H1 (cell line): ENCODE results near the gene MYL5. TPM values are rescaled to one million over a fixed set of nuclear protein-coding genes. Genes with fewer than 3 reads are reported as not detected.

ENCODE experiments used
- BACH1 ChIP-seq: IDR thresholded peaks from 2 replicates; pipeline ENCODE4 v1.6.1; 2012; ENCODE audit warnings: low read length, improper control_type of control experiment
- CBX5 ChIP-seq: fragments of 300-800, 300-1000 bp; sonication (generic); IDR thresholded peaks from 2 replicates; pipeline ENCODE4 v1.7.1; 2016; ENCODE audit warnings: antibody characterized with exemption, low read length, low read depth
- CEBPB ChIP-seq: IDR thresholded peaks from 2 replicates; pipeline ENCODE4 v1.6.1; 2012; ENCODE audit warnings: low read depth, low read length
- GTF2F1 ChIP-seq: IDR thresholded peaks from 2 replicates; pipeline ENCODE4 v1.6.1; 2012; ENCODE audit warnings: low read depth, low read length, improper control_type of control experiment, borderline replicate concordance
- RNF2 ChIP-seq: fragments of 200-900, 300-1000 bp; sonication (generic); IDR thresholded peaks from 2 replicates; pipeline ENCODE4 v1.7.1; 2016; ENCODE audit warnings: borderline replicate concordance, low read depth, mild to moderate bottlenecking, antibody characterized with exemption, low read length; ENCODE audit not compliant: poor library complexity, severe bottlenecking; ENCODE audit errors: missing control alignments
- TEAD4 ChIP-seq: IDR thresholded peaks from 2 replicates; pipeline ENCODE4 v1.6.1; 2012; ENCODE audit warnings: low read depth, low read length, inconsistent platforms, mixed read lengths
- ZNF274 ChIP-seq: IDR thresholded peaks from 2 replicates; pipeline ENCODE4 v1.7.0; 2012; ENCODE audit warnings: low read length, borderline replicate concordance; ENCODE audit errors: extremely low read depth
- polyA plus RNA-seq, 7 experiments: library from polyadenylated mRNA; depleted of rRNA in 3 of 7; stranded (reverse) in 5 of 7; unstranded in 2 of 7; fragments of >200 nt in 5 of 7; fragments of 200-250 nt in 2 of 7; gene quantifications; 1 replicate in 5 of 7; 2 replicates in 1 of 7; 4 replicates in 1 of 7; pipeline versions ENCODE4 v1.2.1 to v1.2.3, GENCODE V29; 2011 to 2013; ENCODE audit warnings: missing spikeins in 2 of 7, mixed read lengths in 2 of 7
- total RNA-seq: library from RNA; stranded (reverse); fragmentation: NEBNext Ultra II Directional; extraction: Animal tissue kit (Norgen Biotek cat#: 25700); gene quantifications from 2 replicates; pipeline ENCODE4 v1.2.1, GENCODE V29; 2021
- TF ChIP-seq, protein P1 (sequence below): IDR thresholded peaks from 2 replicates; pipeline ENCODE4 v1.6.1; 2012; ENCODE audit warnings: low read length, inconsistent platforms

MYL5 gene
- total and polyA plus RNA-seq, 2 of the 8 experiments (the other 6 are each of a cell fraction or from before 2014, with no cell fraction given): 5.7 to 6.8 TPM

DNA sequence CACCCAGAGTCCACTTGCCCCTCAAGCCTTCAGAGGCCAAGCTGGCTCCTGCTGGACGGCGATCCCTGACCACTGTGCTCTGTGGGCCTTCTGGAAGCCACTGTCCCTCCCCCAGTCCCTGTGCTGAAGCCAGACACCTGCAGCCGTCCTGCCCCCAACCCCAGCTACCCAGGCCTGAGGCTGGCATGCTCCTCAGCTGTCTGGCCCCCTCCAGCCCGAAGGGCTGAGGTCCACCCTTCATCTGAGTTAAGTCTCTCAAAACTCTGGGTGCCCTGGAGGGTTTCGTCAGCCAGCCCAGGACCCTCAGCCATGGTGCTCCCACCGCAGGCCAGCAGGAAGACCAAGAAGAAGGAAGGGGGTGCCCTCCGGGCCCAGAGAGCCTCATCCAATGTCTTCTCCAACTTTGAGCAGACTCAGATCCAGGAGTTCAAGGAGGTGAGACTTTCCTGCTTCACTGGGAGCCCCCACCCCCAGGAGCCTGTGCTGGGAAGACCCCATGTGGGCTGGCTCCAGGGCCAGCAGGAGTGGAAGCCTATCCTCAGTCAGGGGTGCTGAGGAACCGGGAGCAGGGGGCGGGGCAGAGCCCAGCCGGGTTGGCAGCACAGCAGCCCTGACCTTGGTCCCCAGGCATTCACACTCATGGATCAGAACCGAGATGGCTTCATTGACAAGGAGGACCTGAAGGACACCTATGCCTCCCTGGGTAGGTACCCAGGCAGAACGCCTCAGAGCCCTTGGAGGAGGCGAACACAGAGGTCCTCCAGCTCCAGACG is 4.2 kb downstream of the MYL5 start (continued):
- TF ChIP-seq, protein P1, sequence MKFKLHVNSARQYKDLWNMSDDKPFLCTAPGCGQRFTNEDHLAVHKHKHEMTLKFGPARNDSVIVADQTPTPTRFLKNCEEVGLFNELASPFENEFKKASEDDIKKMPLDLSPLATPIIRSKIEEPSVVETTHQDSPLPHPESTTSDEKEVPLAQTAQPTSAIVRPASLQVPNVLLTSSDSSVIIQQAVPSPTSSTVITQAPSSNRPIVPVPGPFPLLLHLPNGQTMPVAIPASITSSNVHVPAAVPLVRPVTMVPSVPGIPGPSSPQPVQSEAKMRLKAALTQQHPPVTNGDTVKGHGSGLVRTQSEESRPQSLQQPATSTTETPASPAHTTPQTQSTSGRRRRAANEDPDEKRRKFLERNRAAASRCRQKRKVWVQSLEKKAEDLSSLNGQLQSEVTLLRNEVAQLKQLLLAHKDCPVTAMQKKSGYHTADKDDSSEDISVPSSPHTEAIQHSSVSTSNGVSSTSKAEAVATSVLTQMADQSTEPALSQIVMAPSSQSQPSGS: no peak
- no peak for TF ChIP-seq GTF2F1
- no peak for TF ChIP-seq TEAD4
- no peak for TF ChIP-seq BACH1
- no peak for TF ChIP-seq CBX5
- no peak for TF ChIP-seq CEBPB
- no peak for TF ChIP-seq RNF2
- TF ChIP-seq ZNF274: no peak
